Esophagus squamous epithelium (tissue), 4 donors: ENCODE results near the gene DYNLT4.

ENCODE experiments used
- CTCF ChIP-seq, 6 experiments: fragments of 450-650 bp in 4 of 6; fragments of 200-600 bp in 2 of 6; sonication (generic) in 2 of 6; IDR thresholded peaks; one replicate each; pipeline ENCODE4 v1.5.1; 2016 to 2019; ENCODE audit warnings: antibody characterized with exemption in 6 of 6, mild to moderate bottlenecking in 4 of 6, moderate library complexity in 4 of 6
- POLR2A ChIP-seq, 4 donors: fragments of 450-650 bp; IDR thresholded peaks; one replicate each; pipeline ENCODE4 v1.6.1; 2017; ENCODE audit warnings: antibody characterized with exemption in 4 of 4, mild to moderate bottlenecking in 4 of 4, moderate library complexity in 3 of 4

- TF ChIP-seq CTCF (IDR thresholded peaks at IDR 0.05), result no peak
- TF ChIP-seq POLR2A (IDR thresholded peaks at IDR 0.05), result no peak
These were observed 29.6 kb downstream of the DYNLT4 start for GRCh38 chr1:44777547-44777946.
